Hepatocyte (in vitro differentiated cells): ENCODE data around the gene SREBF1. TPM values are rescaled to one million over a fixed set of nuclear protein-coding genes. Genes with fewer than 3 reads are reported as not detected.

Experiments used
- DNase-seq: peaks from one replicate; pipeline ENCODE4 v3.0.0-alpha.2; 2016; ENCODE audit warnings: low spot score
- H2AFZ ChIP-seq: fragments of 200-600 bp; sonication (generic); 2 replicates; pipeline ENCODE4 v1.6.0; 2016; ENCODE audit warnings: antibody characterized with exemption, mild to moderate bottlenecking
- H3K27ac ChIP-seq: fragments of 200-600 bp; sonication (generic); 2 replicates; pipeline ENCODE4 v1.5.1; 2016; ENCODE audit warnings: mild to moderate bottlenecking
- H3K27me3 ChIP-seq: fragments of 200-600 bp; sonication (generic); 2 replicates; pipeline ENCODE4 v1.6.1; 2016
- H3K36me3 ChIP-seq: fragments of 200-600 bp; sonication (generic); replicated peaks from 2 replicates; pipeline ENCODE4 v1.5.1; 2016; ENCODE audit warnings: low read depth; ENCODE audit not compliant: insufficient read depth
- H3K4me1 ChIP-seq: fragments of 200-600 bp; sonication (generic); 2 replicates; pipeline ENCODE4 v1.5.1; 2016; ENCODE audit warnings: mild to moderate bottlenecking, moderate library complexity; ENCODE audit not compliant: insufficient read depth
- H3K4me2 ChIP-seq: fragments of 200-600 bp; sonication (generic); 2 replicates; pipeline ENCODE4 v1.6.0; 2016
- H3K4me3 ChIP-seq: fragments of 200-600 bp; sonication (generic); 2 replicates; pipeline ENCODE4 v1.5.1; 2016; ENCODE audit warnings: mild to moderate bottlenecking
- H3K79me2 ChIP-seq: fragments of 200-600 bp; sonication (generic); 2 replicates; pipeline ENCODE4 v1.6.0; 2017; ENCODE audit warnings: mild to moderate bottlenecking
- H3K9me2 ChIP-seq: fragments of 200-600 bp; sonication (generic); replicated peaks from 2 replicates; pipeline ENCODE4 v1.6.0; 2017; ENCODE audit warnings: mild to moderate bottlenecking; ENCODE audit not compliant: insufficient read depth
- H3K9me3 ChIP-seq: fragments of 200-600 bp; sonication (generic); 2 replicates; pipeline ENCODE4 v1.5.1; 2016; ENCODE audit warnings: low read depth, mild to moderate bottlenecking
- H4K20me1 ChIP-seq: fragments of 200-600 bp; sonication (generic); 2 replicates; pipeline ENCODE4 v1.6.0; 2016; ENCODE audit warnings: mild to moderate bottlenecking; ENCODE audit not compliant: insufficient read depth, poor library complexity, severe bottlenecking
- CTCF ChIP-seq: fragments of 200-600 bp; sonication (generic); IDR thresholded peaks from 2 replicates; pipeline ENCODE4 v1.5.1; 2016; ENCODE audit warnings: antibody characterized with exemption, mild to moderate bottlenecking; ENCODE audit not compliant: poor library complexity
- EZH2 ChIP-seq: fragments of 200-600 bp; sonication (generic); IDR thresholded peaks from 2 replicates; pipeline ENCODE4 v1.6.1; 2016; ENCODE audit warnings: antibody characterized with exemption, mild to moderate bottlenecking, borderline replicate concordance
- EZH2phosphoT487 ChIP-seq: fragments of 200-600 bp; sonication (generic); IDR thresholded peaks from one replicate; pipeline ENCODE4 v1.6.1; 2018; ENCODE audit warnings: antibody characterized with exemption, mild to moderate bottlenecking, low read depth, moderate library complexity; ENCODE audit not compliant: unreplicated experiment, severe bottlenecking
- WGBS: methylation state at CpG from one replicate; pipeline ENCODE4 v1.1.6; 2016; ENCODE audit warnings: low lambda C conversion rate; ENCODE audit errors: missing lambda C conversion rate; 5-methylcytosine and 5-hydroxymethylcytosine counted together
- polyA plus RNA-seq: library from polyadenylated mRNA; unstranded; fragments of >200 nt; fragmentation: Nextera tagmentation; extraction: Ambion mirVana; gene quantifications from 2 replicates; pipeline ENCODE4 v1.2.1, GENCODE V29; 2016
- total RNA-seq: library from RNA; depleted of rRNA; stranded (reverse); fragments of >200 nt; gene quantifications from 2 replicates; pipeline ENCODE4 v1.2.3, GENCODE V29; 2014

Gene SREBF1
- total and polyA plus RNA-seq, 2 experiments from 2014 or later, result 57.1 to 140 TPM

DNA sequence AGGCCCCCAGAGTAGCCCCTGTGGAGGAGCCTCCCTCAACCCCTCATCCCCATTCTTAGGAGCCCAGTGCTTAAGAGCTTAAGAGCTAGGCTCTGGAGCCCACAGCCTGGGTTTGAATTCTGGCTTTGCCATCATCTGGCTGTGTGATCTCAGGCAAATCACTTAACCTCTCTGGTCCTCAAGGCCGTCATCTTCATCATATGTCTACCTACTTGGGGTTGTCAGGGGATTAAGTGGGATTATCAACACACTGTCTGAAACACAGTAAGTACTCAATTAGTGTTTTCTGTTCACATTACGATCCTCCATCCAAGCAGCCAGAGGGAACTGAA lies 4.8 kb downstream of the SREBF1 start:
- 74% methylated on average over 2 of the region's 2 CpGs for WGBS
- Histone ChIP-seq H3K79me2 (peaks cover 93% of the 10 kb centered on the region), H3K27ac (peak overlapping the region; percentile 86), H4K20me1 (peaks cover 64% of the 10 kb centered on the region), H3K9me2 (no peaks in the 10 kb centered on the region), H3K4me3 (no peak overlapping the region), H3K4me2 (peak overlapping the region; percentile 48), H2AFZ (no peak overlapping the region), H3K4me1 (peaks cover 53% of the 10 kb centered on the region), H3K36me3 (no peaks in the 10 kb centered on the region), H3K9me3 (no peaks in the 10 kb centered on the region), H3K27me3 (no peaks in the 10 kb centered on the region)
- no peak for TF ChIP-seq CTCF
- no peak for TF ChIP-seq EZH2
- TF ChIP-seq EZH2phosphoT487, result no peak
- no peak for DNase-seq

DNA sequence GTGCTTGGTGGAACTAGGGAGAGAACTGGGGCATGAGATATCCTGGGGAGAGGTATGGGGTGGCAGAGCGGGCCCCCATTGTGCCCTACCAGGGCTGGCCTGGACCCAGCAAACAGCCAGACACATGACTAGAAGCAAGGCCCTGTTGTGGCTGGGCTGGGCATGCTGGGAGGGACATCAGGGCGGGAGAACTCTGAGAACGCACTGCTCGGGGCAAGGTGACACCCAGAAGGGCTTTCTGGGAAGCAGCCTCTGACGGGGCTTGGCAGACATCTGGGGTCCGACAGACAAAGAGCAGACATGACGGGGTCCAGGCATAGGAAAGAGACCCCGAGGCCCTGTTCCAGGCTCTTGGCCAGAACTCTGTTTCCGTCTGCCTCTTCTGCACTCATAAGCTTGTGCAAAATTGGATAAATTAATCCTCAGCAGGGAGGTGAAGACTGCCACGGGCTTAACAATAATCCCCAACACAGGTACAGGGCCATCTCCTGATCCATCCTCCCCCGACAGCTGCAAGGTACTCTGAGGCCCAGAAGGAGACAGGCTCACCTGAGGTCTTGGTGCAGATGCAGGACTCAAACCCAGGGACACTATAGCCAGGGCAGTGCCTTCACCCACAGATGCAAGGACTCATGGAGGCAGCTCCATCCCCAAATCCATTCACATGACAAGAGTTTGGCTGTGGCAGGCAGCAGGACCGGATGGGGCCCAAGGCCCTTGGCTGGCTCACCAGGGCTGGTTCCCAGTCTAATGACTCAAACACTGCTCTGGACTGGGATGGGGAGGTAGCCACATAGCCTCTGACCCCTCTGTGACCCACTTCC lies 5.4 kb downstream of the SREBF1 start:
- 61% methylated on average over 12 of the region's 12 CpGs for WGBS
- H4K20me1 ChIP-seq, result peaks cover 64% of the 10 kb centered on the region

DNA sequence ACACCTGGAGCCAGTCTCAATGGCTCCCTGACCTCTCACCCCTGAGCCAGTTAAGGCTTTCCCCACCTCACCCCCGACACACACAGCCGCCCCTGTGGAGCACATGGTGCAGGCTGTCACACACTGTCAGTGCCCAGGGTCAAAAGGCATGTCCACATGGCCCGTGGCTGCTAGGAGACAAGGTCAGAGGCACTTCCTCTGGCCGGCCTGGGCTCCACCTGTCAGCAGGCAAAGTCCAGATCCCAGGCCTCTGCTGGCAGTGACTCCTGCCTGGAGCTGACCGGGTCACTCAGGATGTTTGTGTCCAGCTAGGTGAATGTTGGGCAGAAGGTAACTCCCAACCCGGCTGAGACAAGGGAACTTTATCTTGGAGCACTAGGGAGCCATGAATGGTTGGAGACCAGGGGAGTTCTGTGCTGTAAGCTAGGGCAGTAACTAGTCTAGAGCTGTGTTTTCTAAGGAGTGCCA lies 6.0 kb downstream of the SREBF1 start:
- Histone ChIP-seq H2AFZ (no peak overlapping the region), H3K4me2 (peak overlapping the region; percentile 48), H3K27me3 (no peaks in the 10 kb centered on the region), H3K36me3 (no peaks in the 10 kb centered on the region), H3K27ac (peak overlapping the region; percentile 86), H4K20me1 (peaks cover 62% of the 10 kb centered on the region), H3K79me2 (peaks cover 98% of the 10 kb centered on the region), H3K9me3 (no peaks in the 10 kb centered on the region), H3K4me3 (no peak overlapping the region), H3K9me2 (no peaks in the 10 kb centered on the region), H3K4me1 (peaks cover 49% of the 10 kb centered on the region)
- 45% methylated on average over 6 of the region's 6 CpGs for WGBS
- no peak for TF ChIP-seq EZH2phosphoT487
- no peak for TF ChIP-seq EZH2
- no peak for TF ChIP-seq CTCF
- peak; percentile 73 for DNase-seq

More for the DNA sequence above, 5.4 kb downstream of the SREBF1 start:
- TF ChIP-seq EZH2phosphoT487 (no peak), EZH2 (no peak), CTCF (no peak)
- no peaks in the 10 kb centered on the region for H3K27me3 ChIP-seq
- H3K79me2 ChIP-seq, result peaks cover 95% of the 10 kb centered on the region
- H3K4me1 ChIP-seq, result peaks cover 51% of the 10 kb centered on the region
- H3K27ac ChIP-seq, result peak overlapping the region; percentile 86
- DNase-seq, result no peak
- H3K9me2 ChIP-seq, result no peaks in the 10 kb centered on the region
- H3K9me3 ChIP-seq, result no peaks in the 10 kb centered on the region
- no peak overlapping the region for H2AFZ ChIP-seq
- no peaks in the 10 kb centered on the region for H3K36me3 ChIP-seq
- H3K4me3 ChIP-seq, result no peak overlapping the region
- H3K4me2 ChIP-seq, result peak overlapping the region; percentile 48
